ENCODE results near the gene SLC7A9. TPM values are rescaled to one million over a fixed set of nuclear protein-coding genes. Genes with fewer than 3 reads are reported as not detected.

SLC7A9 gene
- total RNA-seq, 1 donor from 2014 or later = 0.46 TPM

DNA sequence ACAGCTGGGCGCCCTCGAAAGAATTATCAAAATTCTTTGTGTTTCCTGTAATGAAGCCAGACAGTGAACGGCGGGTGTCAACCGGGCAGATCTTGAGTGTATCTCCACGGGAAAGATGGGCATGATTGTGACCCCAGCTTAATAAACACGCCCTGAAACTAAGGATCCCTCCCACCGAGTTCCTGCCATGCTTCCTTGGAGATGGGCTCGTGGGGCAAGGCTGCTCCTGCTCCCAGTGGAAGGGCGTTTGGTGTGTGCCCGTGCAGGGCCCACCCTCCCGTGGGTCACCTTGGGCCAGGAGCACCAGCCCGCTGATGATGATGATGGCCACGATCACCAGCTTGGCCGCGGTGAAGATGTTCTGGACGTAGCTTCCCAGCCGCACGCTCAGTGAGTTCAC is 7.4 kb downstream of the SLC7A9 start:
- no peak overlapping the region for H3K27ac Mint-ChIP-seq (ENCODE audit: unreplicated experiment)
- H3K4me3 Mint-ChIP-seq (ENCODE audit: unreplicated experiment) = no peak overlapping the region
- H3K9me3 Mint-ChIP-seq (ENCODE audit: unreplicated experiment) = no peaks in the 10 kb centered on the region
- TF ChIP-seq, protein P1, sequence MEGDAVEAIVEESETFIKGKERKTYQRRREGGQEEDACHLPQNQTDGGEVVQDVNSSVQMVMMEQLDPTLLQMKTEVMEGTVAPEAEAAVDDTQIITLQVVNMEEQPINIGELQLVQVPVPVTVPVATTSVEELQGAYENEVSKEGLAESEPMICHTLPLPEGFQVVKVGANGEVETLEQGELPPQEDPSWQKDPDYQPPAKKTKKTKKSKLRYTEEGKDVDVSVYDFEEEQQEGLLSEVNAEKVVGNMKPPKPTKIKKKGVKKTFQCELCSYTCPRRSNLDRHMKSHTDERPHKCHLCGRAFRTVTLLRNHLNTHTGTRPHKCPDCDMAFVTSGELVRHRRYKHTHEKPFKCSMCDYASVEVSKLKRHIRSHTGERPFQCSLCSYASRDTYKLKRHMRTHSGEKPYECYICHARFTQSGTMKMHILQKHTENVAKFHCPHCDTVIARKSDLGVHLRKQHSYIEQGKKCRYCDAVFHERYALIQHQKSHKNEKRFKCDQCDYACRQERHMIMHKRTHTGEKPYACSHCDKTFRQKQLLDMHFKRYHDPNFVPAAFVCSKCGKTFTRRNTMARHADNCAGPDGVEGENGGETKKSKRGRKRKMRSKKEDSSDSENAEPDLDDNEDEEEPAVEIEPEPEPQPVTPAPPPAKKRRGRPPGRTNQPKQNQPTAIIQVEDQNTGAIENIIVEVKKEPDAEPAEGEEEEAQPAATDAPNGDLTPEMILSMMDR (IDR thresholded peaks at IDR 0.05; ENCODE audit: unreplicated experiment) = no peak
- H3K27me3 Mint-ChIP-seq (ENCODE audit: unreplicated experiment) = peaks cover 3% of the 10 kb centered on the region
- no peak for DNase-seq (ENCODE audit: low spot score)
- no peaks in the 10 kb centered on the region for H3K4me1 Mint-ChIP-seq (ENCODE audit: unreplicated experiment)
- no peaks in the 10 kb centered on the region for H3K36me3 Mint-ChIP-seq (ENCODE audit: low read depth, unreplicated experiment)

DNA sequence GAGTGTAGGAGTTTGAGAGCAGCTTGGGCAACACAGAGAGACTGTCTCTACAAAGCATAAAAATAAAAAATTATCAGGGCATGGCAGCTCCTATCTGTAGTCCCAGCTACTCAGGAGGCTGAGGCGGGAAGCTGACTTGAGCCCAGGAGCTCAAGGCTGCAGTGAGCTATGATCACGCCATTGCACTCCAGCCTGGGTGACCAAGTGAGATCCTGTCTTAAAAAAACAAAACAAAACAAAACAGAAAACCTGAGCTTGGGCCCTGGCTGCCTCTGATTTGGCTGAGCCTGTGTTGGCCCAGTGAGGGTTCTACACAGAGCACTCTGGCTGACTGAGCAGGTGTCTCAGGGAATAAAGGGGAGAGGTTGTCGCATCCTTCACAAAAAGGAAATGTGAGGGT is 8.0 kb downstream of the SLC7A9 start:
- TF ChIP-seq, protein P1 (IDR thresholded peaks at IDR 0.05; ENCODE audit: unreplicated experiment) = no peak
- no peaks in the 10 kb centered on the region for H3K9me3 Mint-ChIP-seq (ENCODE audit: unreplicated experiment)
- H3K36me3 Mint-ChIP-seq (ENCODE audit: low read depth, unreplicated experiment) = no peaks in the 10 kb centered on the region
- DNase-seq (ENCODE audit: low spot score) = no peak
- no peak overlapping the region for H3K4me3 Mint-ChIP-seq (ENCODE audit: unreplicated experiment)
- peaks cover 3% of the 10 kb centered on the region for H3K27me3 Mint-ChIP-seq (ENCODE audit: unreplicated experiment)
- H3K27ac Mint-ChIP-seq (ENCODE audit: unreplicated experiment) = no peak overlapping the region
- H3K4me1 Mint-ChIP-seq (ENCODE audit: unreplicated experiment) = no peaks in the 10 kb centered on the region

DNA sequence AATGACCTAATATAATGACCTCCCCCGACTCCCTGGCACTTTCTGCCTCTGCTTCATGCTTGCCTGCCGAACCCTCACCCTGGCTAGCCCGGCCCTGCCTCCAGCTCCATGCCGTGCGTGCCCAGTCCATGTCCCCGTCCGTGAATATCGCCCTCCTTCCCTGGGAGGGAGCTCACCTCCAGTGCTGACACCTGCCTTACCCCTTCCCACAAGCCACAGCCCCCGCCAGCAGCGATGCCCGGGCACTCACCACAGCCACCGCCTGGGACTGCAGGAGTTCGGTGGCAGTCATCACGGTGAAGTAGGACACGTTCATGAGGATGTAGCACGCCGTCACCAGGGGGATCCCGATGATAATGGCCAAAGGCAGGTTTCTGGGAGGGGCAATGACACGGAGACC is 10.0 kb downstream of the SLC7A9 start:
- DNase-seq (ENCODE audit: low spot score) = no peak
- Mint-ChIP-seq H3K4me3 (ENCODE audit: unreplicated experiment) (no peak overlapping the region), H3K27ac (ENCODE audit: unreplicated experiment) (no peak overlapping the region), H3K9me3 (ENCODE audit: unreplicated experiment) (no peaks in the 10 kb centered on the region), H3K4me1 (ENCODE audit: unreplicated experiment) (no peaks in the 10 kb centered on the region), H3K27me3 (ENCODE audit: unreplicated experiment) (peaks cover 2% of the 10 kb centered on the region), H3K36me3 (ENCODE audit: low read depth, unreplicated experiment) (no peaks in the 10 kb centered on the region)
- TF ChIP-seq, protein P1 (IDR thresholded peaks at IDR 0.05; ENCODE audit: unreplicated experiment) = no peak

DNA sequence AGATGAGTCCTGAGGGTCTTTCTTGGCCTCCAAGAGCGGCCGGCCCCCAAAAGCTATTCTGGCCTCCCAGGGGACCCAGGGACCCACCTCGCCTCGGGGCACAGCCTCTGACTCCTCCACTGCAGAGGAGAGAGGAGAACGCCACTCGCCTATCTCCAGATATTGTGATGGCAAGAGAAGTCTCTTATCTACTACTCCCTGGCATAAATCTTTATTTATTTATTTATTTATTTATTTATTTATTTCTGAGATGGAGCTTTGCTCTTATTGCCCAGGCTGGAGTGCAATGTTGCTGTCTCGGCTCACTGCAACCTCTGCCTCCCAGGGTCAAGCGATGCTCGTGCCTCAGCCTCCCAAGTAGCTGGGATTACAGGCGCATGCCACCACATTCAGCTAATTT is 11.0 kb downstream of the SLC7A9 start:
- TF ChIP-seq, protein P1 (IDR thresholded peaks at IDR 0.05; ENCODE audit: unreplicated experiment) = no peak
- Mint-ChIP-seq H3K4me3 (ENCODE audit: unreplicated experiment) (no peak overlapping the region), H3K27me3 (ENCODE audit: unreplicated experiment) (peaks cover 2% of the 10 kb centered on the region), H3K36me3 (ENCODE audit: low read depth, unreplicated experiment) (no peaks in the 10 kb centered on the region), H3K4me1 (ENCODE audit: unreplicated experiment) (no peaks in the 10 kb centered on the region), H3K9me3 (ENCODE audit: unreplicated experiment) (no peaks in the 10 kb centered on the region), H3K27ac (ENCODE audit: unreplicated experiment) (no peak overlapping the region)
- no peak for DNase-seq (ENCODE audit: low spot score)

DNA sequence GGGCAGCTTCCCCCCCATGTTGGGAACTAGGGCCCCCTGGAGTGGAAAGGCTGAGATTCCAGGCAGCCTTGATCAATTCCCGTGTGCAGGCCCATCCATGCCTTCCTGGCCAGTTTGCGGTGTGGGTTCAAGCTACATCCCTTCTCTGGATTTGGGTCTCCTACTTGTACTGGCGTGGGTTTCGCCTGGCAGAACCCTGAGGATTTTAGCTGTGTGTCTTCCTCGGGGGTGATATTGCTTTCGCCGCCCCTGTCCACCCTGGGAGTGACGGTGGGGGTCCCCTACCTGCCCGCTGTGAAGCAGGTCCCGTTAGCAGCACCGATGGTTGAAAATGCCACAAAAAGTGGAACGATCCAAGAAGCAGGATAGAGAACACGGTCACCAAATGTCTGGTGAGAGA is 11.4 kb downstream of the SLC7A9 start:
- Mint-ChIP-seq H3K36me3 (ENCODE audit: low read depth, unreplicated experiment) (no peaks in the 10 kb centered on the region), H3K27ac (ENCODE audit: unreplicated experiment) (no peak overlapping the region), H3K4me1 (ENCODE audit: unreplicated experiment) (no peaks in the 10 kb centered on the region), H3K27me3 (ENCODE audit: unreplicated experiment) (peaks cover 2% of the 10 kb centered on the region), H3K4me3 (ENCODE audit: unreplicated experiment) (no peak overlapping the region), H3K9me3 (ENCODE audit: unreplicated experiment) (no peaks in the 10 kb centered on the region)
- DNase-seq (ENCODE audit: low spot score) = no peak
- TF ChIP-seq, protein P1 (IDR thresholded peaks at IDR 0.05; ENCODE audit: unreplicated experiment) = no peak

Data from endothelial cell (in vitro differentiated cells).